HEK293 (cell line): ENCODE measurements around the gene RBM18.

ENCODE experiments used
- BCL11B ChIP-seq: fragments of 450-650 bp; formaldehyde crosslinking; IDR thresholded peaks from 2 replicates; pipeline ENCODE4 v1.5.1; 2016; ENCODE audit warnings: low read depth, missing biosample characterization, missing genetic modification characterization
- MYNN ChIP-seq: fragments of 450-650 bp; formaldehyde crosslinking; IDR thresholded peaks from 2 replicates; pipeline ENCODE4 v1.5.1; 2016; ENCODE audit warnings: missing biosample characterization, missing genetic modification characterization, borderline replicate concordance
- ZNF324 ChIP-seq: fragments of 450-650 bp; formaldehyde crosslinking; IDR thresholded peaks from 2 replicates; pipeline ENCODE4 v1.5.1; 2016; ENCODE audit warnings: missing biosample characterization, missing genetic modification characterization
- ZNF514 ChIP-seq: fragments of 450-650 bp; formaldehyde crosslinking; IDR thresholded peaks from 2 replicates; pipeline ENCODE4 v1.5.1; 2016; ENCODE audit warnings: missing biosample characterization, missing genetic modification characterization
- ZNF585B ChIP-seq: fragments of 450-650 bp; formaldehyde crosslinking; IDR thresholded peaks from 2 replicates; pipeline ENCODE4 v1.5.1; 2016; ENCODE audit warnings: missing biosample characterization, missing genetic modification characterization
- TF ChIP-seq, protein P1 (sequence below): sonication (generic); formaldehyde crosslinking; IDR thresholded peaks from 2 replicates; pipeline ENCODE4 v1.8.1; 2022; ENCODE audit warnings: mild to moderate bottlenecking, moderate library complexity, missing genetic modification reagents
- TF ChIP-seq, protein P2 (sequence below): fragments of 450-650 bp; formaldehyde crosslinking; IDR thresholded peaks from 2 replicates; pipeline ENCODE4 v1.5.1; 2016; ENCODE audit warnings: missing biosample characterization, missing genetic modification characterization
- TF ChIP-seq, protein P3 (sequence below): fragments of 450-650 bp; formaldehyde crosslinking; IDR thresholded peaks from 2 replicates; pipeline ENCODE4 v1.5.1; 2016; ENCODE audit warnings: missing biosample characterization, missing genetic modification characterization
- TF ChIP-seq, protein P4 (sequence below): fragments of 450-650 bp; formaldehyde crosslinking; IDR thresholded peaks from 2 replicates; pipeline ENCODE4 v1.5.1; 2016; ENCODE audit warnings: missing biosample characterization, missing genetic modification characterization
- TF ChIP-seq, protein P5 (sequence below): fragments of 450-650 bp; formaldehyde crosslinking; IDR thresholded peaks from 2 replicates; pipeline ENCODE4 v1.5.1; 2016; ENCODE audit warnings: missing biosample characterization, missing genetic modification characterization

DNA sequence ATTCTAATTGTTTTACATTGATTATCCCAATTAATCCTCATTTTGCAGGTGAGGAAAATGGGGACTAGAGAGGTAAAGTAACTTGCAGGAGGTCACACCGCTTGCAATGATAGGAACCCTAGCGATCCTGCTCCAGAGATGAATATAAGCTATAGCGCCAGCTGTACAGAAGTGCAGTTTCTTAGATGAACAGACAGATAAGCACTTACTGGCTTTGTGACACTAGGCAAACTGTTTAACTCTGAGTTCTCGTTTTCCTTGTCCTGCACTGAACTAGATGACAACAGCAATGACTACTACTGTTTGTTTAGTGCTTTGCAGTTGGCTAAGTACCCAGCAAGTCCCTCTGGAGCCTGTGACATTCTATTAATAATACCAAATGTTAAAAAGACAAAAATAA, 47.0 kb downstream of the RBM18 start:
- TF ChIP-seq, protein P1, sequence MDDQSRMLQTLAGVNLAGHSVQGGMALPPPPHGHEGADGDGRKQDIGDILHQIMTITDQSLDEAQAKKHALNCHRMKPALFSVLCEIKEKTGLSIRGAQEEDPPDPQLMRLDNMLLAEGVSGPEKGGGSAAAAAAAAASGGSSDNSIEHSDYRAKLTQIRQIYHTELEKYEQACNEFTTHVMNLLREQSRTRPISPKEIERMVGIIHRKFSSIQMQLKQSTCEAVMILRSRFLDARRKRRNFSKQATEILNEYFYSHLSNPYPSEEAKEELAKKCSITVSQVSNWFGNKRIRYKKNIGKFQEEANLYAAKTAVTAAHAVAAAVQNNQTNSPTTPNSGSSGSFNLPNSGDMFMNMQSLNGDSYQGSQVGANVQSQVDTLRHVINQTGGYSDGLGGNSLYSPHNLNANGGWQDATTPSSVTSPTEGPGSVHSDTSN (CRISPR knock-in tag) = no peak
- TF ChIP-seq ZNF324 (no peak), ZNF585B (tag by site-specific recombination) (no peak), ZNF514 (tag by site-specific recombination) (no peak), MYNN (tag by site-specific recombination) (no peak), BCL11B (no peak)
- TF ChIP-seq, protein P2, sequence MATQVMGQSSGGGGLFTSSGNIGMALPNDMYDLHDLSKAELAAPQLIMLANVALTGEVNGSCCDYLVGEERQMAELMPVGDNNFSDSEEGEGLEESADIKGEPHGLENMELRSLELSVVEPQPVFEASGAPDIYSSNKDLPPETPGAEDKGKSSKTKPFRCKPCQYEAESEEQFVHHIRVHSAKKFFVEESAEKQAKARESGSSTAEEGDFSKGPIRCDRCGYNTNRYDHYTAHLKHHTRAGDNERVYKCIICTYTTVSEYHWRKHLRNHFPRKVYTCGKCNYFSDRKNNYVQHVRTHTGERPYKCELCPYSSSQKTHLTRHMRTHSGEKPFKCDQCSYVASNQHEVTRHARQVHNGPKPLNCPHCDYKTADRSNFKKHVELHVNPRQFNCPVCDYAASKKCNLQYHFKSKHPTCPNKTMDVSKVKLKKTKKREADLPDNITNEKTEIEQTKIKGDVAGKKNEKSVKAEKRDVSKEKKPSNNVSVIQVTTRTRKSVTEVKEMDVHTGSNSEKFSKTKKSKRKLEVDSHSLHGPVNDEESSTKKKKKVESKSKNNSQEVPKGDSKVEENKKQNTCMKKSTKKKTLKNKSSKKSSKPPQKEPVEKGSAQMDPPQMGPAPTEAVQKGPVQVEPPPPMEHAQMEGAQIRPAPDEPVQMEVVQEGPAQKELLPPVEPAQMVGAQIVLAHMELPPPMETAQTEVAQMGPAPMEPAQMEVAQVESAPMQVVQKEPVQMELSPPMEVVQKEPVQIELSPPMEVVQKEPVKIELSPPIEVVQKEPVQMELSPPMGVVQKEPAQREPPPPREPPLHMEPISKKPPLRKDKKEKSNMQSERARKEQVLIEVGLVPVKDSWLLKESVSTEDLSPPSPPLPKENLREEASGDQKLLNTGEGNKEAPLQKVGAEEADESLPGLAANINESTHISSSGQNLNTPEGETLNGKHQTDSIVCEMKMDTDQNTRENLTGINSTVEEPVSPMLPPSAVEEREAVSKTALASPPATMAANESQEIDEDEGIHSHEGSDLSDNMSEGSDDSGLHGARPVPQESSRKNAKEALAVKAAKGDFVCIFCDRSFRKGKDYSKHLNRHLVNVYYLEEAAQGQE = no peak
- TF ChIP-seq, protein P3, sequence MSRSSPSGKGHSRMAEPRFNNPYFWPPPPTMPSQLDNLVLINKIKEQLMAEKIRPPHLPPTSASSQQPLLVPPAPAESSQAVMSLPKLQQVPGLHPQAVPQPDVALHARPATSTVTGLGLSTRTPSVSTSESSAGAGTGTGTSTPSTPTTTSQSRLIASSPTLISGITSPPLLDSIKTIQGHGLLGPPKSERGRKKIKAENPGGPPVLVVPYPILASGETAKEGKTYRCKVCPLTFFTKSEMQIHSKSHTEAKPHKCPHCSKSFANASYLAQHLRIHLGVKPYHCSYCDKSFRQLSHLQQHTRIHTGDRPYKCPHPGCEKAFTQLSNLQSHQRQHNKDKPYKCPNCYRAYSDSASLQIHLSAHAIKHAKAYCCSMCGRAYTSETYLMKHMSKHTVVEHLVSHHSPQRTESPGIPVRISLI (tag by site-specific recombination) = no peak
- TF ChIP-seq, protein P4, sequence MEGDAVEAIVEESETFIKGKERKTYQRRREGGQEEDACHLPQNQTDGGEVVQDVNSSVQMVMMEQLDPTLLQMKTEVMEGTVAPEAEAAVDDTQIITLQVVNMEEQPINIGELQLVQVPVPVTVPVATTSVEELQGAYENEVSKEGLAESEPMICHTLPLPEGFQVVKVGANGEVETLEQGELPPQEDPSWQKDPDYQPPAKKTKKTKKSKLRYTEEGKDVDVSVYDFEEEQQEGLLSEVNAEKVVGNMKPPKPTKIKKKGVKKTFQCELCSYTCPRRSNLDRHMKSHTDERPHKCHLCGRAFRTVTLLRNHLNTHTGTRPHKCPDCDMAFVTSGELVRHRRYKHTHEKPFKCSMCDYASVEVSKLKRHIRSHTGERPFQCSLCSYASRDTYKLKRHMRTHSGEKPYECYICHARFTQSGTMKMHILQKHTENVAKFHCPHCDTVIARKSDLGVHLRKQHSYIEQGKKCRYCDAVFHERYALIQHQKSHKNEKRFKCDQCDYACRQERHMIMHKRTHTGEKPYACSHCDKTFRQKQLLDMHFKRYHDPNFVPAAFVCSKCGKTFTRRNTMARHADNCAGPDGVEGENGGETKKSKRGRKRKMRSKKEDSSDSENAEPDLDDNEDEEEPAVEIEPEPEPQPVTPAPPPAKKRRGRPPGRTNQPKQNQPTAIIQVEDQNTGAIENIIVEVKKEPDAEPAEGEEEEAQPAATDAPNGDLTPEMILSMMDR (tag by site-specific recombination) = no peak
- TF ChIP-seq, protein P5, sequence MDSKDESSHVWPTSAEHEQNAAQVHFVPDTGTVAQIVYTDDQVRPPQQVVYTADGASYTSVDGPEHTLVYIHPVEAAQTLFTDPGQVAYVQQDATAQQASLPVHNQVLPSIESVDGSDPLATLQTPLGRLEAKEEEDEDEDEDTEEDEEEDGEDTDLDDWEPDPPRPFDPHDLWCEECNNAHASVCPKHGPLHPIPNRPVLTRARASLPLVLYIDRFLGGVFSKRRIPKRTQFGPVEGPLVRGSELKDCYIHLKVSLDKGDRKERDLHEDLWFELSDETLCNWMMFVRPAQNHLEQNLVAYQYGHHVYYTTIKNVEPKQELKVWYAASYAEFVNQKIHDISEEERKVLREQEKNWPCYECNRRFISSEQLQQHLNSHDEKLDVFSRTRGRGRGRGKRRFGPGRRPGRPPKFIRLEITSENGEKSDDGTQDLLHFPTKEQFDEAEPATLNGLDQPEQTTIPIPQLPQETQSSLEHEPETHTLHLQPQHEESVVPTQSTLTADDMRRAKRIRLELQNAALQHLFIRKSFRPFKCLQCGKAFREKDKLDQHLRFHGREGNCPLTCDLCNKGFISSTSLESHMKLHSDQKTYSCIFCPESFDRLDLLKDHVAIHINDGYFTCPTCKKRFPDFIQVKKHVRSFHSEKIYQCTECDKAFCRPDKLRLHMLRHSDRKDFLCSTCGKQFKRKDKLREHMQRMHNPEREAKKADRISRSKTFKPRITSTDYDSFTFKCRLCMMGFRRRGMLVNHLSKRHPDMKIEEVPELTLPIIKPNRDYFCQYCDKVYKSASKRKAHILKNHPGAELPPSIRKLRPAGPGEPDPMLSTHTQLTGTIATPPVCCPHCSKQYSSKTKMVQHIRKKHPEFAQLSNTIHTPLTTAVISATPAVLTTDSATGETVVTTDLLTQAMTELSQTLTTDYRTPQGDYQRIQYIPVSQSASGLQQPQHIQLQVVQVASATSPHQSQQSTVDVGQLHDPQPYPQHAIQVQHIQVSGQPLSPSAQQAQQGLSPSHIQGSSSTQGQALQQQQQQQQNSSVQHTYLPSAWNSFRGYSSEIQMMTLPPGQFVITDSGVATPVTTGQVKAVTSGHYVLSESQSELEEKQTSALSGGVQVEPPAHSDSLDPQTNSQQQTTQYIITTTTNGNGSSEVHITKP = no peak
